Left ventricle myocardium inferior (tissue), 1 donor: ENCODE measurements around the gene ADPRH. TPM values are rescaled to one million over a fixed set of nuclear protein-coding genes. Genes with fewer than 3 reads are reported as not detected.

Experiments used
- DNase-seq: peaks from one replicate; pipeline ENCODE4 v3.0.0-alpha.2; 2020
- H3K27ac ChIP-seq: fragments of 200-600 bp; replicated peaks from 2 replicates; pipeline ENCODE4 v1.8.0; 2021
- H3K27me3 ChIP-seq: fragments of 200-600 bp; 2 replicates; pipeline ENCODE4 v1.8.0; 2021; ENCODE audit warnings: low read depth
- H3K36me3 ChIP-seq: fragments of 200-600 bp; 2 replicates; pipeline ENCODE4 v1.8.0; 2021
- H3K4me1 ChIP-seq: fragments of 200-600 bp; 2 replicates; pipeline ENCODE4 v1.8.0; 2021
- H3K4me3 ChIP-seq: fragments of 200-600 bp; 2 replicates; pipeline ENCODE4 v1.8.0; 2021; ENCODE audit warnings: mild to moderate bottlenecking, moderate library complexity
- H3K9me3 ChIP-seq: fragments of 200-600 bp; replicated peaks from 2 replicates; pipeline ENCODE4 v1.8.0; 2021
- CTCF ChIP-seq: fragments of 200-600 bp; IDR thresholded peaks from 2 replicates; pipeline ENCODE4 v1.8.0; 2021; ENCODE audit warnings: antibody characterized with exemption, mild to moderate bottlenecking, borderline replicate concordance
- intact Hi-C: fragments of 100-400 bp; cut with micrococcal nuclease; formaldehyde crosslinking; loops from one replicate; pipeline ENCODE4 v1.11.0; 2022
- total RNA-seq: library from RNA; stranded (reverse); fragmentation: NEBNext Ultra II Directional; extraction: Animal tissue kit (Norgen Biotek cat#: 25700); gene quantifications from one replicate; pipeline ENCODE4 v1.2.1, GENCODE V29; 2021
- donor health status: DM: no; HTN: yes; CAD: no; lungs with severe emphysema.

ADPRH gene
- total RNA-seq, 1 donor from 2014 or later: 9.8 TPM

DNA sequence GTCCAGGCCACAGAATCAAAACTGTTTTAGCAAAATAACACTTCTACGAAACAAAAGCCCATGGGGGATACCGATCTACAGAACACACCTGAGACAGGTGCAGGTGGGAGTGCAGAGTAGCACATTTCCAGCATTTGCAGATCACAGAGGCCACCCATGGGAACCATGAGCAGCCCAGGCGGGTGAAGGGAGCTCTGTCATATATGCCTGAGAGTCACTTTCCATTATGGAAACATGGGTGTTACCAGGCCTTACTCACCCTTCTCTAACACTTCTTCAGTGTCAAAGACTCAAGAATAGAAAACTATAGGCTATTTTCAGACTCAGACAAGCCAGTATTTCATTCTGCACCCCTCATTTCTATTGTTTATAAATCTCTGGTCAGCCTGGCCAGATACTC, 21.9 kb downstream of the ADPRH start:
- peaks cover 70% of the 10 kb centered on the region for H3K4me1 ChIP-seq
- no peak for TF ChIP-seq CTCF
- peak overlapping the region; percentile 87 for H3K27ac ChIP-seq
- no peak overlapping the region for H3K4me3 ChIP-seq
- H3K9me3 ChIP-seq: no peaks in the 10 kb centered on the region
- DNase-seq: no peak
- H3K36me3 ChIP-seq: no peaks in the 10 kb centered on the region
- H3K27me3 ChIP-seq: no peaks in the 10 kb centered on the region
- intact Hi-C loops: no loop called here

GRCh38 chr3:119602676-119603075, 23.4 kb downstream of the ADPRH start:
- Histone ChIP-seq H3K27ac (peak overlapping the region; percentile 87), H3K4me1 (peaks cover 54% of the 10 kb centered on the region), H3K4me3 (no peak overlapping the region), H3K9me3 (no peaks in the 10 kb centered on the region), H3K36me3 (no peaks in the 10 kb centered on the region), H3K27me3 (no peaks in the 10 kb centered on the region)
- DNase-seq: no peak
- no peak for TF ChIP-seq CTCF
- intact Hi-C loops: no loop called here

DNA sequence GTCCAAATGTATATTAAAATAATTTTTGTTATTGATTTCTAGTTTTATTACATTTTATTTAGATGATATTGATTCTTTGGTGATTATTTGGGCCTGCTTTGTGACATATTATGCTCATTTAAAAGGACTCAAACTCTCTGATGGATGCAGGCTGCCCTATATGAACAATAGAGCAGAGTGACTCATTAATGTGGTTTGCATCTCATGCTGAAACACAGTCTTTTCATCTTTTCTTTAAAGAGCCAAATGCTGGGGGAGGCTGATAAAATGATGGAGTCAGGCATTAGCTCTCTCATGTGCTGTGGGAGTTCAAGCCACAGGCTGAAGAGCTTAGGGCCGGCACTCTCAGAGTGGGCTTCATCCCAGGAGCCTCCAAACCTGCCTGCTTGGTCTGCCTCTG, 25.6 kb downstream of the ADPRH start:
- intact Hi-C loops: no loop called here
- H3K36me3 ChIP-seq: no peaks in the 10 kb centered on the region
- no peak for TF ChIP-seq CTCF
- peaks cover 32% of the 10 kb centered on the region for H3K4me1 ChIP-seq
- H3K4me3 ChIP-seq: no peak overlapping the region
- no peaks in the 10 kb centered on the region for H3K9me3 ChIP-seq
- DNase-seq: no peak
- H3K27me3 ChIP-seq: no peaks in the 10 kb centered on the region
- no peak overlapping the region for H3K27ac ChIP-seq

DNA sequence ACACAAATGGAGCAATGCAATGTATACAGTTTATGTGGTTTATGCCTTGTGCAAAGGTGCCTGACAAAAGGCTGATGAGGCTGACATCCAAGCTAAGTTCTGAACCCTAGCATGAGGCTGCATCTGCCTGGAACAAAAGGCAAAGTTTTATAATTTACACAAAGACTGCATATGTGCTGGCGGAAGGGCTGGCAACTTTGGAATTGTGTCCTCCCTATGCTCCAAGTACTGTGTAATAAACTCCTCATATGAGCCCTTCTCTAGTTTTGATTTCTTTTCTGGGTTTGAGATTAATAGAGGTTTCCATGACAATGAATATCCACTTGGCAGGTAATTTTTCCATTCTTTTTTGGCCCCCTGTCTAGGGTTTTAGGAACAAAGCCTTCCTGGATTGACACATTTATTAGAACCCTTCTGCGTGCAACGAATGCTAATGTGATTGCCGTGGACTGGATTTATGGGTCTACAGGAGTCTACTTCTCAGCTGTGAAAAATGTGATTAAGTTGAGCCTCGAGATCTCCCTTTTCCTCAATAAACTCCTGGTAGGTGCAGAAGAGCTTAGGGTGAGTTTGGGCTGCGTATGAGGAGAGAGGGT, 29.2 kb downstream of the ADPRH start:
- DNase-seq: no peak
- H3K27me3 ChIP-seq: no peaks in the 10 kb centered on the region

GRCh38 chr3:119609301-119609700, 30.0 kb downstream of the ADPRH start:
- H3K27ac ChIP-seq: no peak overlapping the region
- H3K36me3 ChIP-seq: no peaks in the 10 kb centered on the region
- no peaks in the 10 kb centered on the region for H3K4me1 ChIP-seq
- peaks cover 4% of the 10 kb centered on the region for H3K9me3 ChIP-seq
- no peak for TF ChIP-seq CTCF
- no peaks in the 10 kb centered on the region for H3K27me3 ChIP-seq
- DNase-seq: no peak
- no peak overlapping the region for H3K4me3 ChIP-seq
- intact Hi-C loops: no loop called here

More for the DNA sequence above, 29.2 kb downstream of the ADPRH start:
- intact Hi-C loops: no loop called here
- Histone ChIP-seq H3K27ac (no peak overlapping the region), H3K36me3 (no peaks in the 10 kb centered on the region), H3K9me3 (peaks cover 4% of the 10 kb centered on the region), H3K4me1 (no peaks in the 10 kb centered on the region), H3K4me3 (no peak overlapping the region)
- TF ChIP-seq CTCF: no peak

GRCh38 chr3:119611664-119612063, 32.4 kb downstream of the ADPRH start:
- Histone ChIP-seq H3K27ac (no peak overlapping the region), H3K4me1 (no peaks in the 10 kb centered on the region), H3K36me3 (no peaks in the 10 kb centered on the region), H3K9me3 (peaks cover 4% of the 10 kb centered on the region), H3K4me3 (no peak overlapping the region), H3K27me3 (no peaks in the 10 kb centered on the region)
- no peak for TF ChIP-seq CTCF
- intact Hi-C loops: no loop called here
- no peak for DNase-seq
